K562 (cell line): ENCODE data around the gene CHERP. TPM values are rescaled to one million over a fixed set of nuclear protein-coding genes. Genes with fewer than 3 reads are reported as not detected.
A peak's percentile ranks its signal among the peaks of the same experiment; 100 is the strongest.

Source experiments
- ETS2 ChIP-seq: IDR thresholded peaks from 2 replicates; pipeline ENCODE4 v1.6.1; 2016; ENCODE audit warnings: borderline replicate concordance, missing genetic modification characterization, mild to moderate bottlenecking, moderate library complexity, missing compliant biosample characterization; ENCODE audit not compliant: poor library complexity, severe bottlenecking
- FOXJ2 ChIP-seq: fragments of 200-800 bp; sonication (Bioruptor generic); IDR thresholded peaks from 2 replicates; pipeline ENCODE4 v1.6.1; 2016; ENCODE audit warnings: missing genetic modification characterization, missing compliant biosample characterization
- HDAC2 ChIP-seq: fragments of 450-650 bp; IDR thresholded peaks from 2 replicates; pipeline ENCODE4 v1.6.1; 2016; ENCODE audit warnings: mild to moderate bottlenecking
- JUNB ChIP-seq: fragments of 450-650 bp; formaldehyde crosslinking; conservative IDR thresholded peaks from 2 replicates; pipeline ENCODE4 v1.4.0; 2020; ENCODE audit warnings: mild to moderate bottlenecking
- LARP7 ChIP-seq: fragments of 450-650 bp; IDR thresholded peaks from 2 replicates; pipeline ENCODE4 v1.6.1; 2016
- MLLT1 ChIP-seq, 2 experiments: fragments of 450-650 bp; IDR thresholded peaks; 2 replicates each; pipeline ENCODE4 v1.6.1; 2016
- SMAD4 ChIP-seq: fragments of 250-450 bp; sonication (Bioruptor Pico); conservative IDR thresholded peaks from 2 replicates; pipeline ENCODE4 v1.8.0; 2021; ENCODE audit warnings: inconsistent platforms, mild to moderate bottlenecking, moderate library complexity
- SNIP1 ChIP-seq: fragments of 450-650 bp; IDR thresholded peaks from 2 replicates; pipeline ENCODE4 v1.7.1; 2017; ENCODE audit warnings: low read depth, mild to moderate bottlenecking
- SREBF1 ChIP-seq: fragments of 150-350 bp; IDR thresholded peaks from 2 replicates; pipeline ENCODE4 v1.6.1; 2014; ENCODE audit warnings: antibody characterized with exemption, low read depth, low read length, borderline replicate concordance
- ZBTB40 ChIP-seq, 2 experiments: fragments of 450-650 bp in 1 of 2; sonication (generic) in 1 of 2; formaldehyde crosslinking in 1 of 2; IDR thresholded peaks; 2 replicates each; pipeline versions ENCODE4 v1.7.1 to v1.9.0; 2016 to 2022; ENCODE audit warnings: inconsistent platforms in 1 of 2, mild to moderate bottlenecking in 1 of 2, missing genetic modification reagents in 1 of 2
- ZNF232 ChIP-seq: sonication (generic); formaldehyde crosslinking; IDR thresholded peaks from 2 replicates; pipeline ENCODE4 v1.8.0; 2022; ENCODE audit warnings: mild to moderate bottlenecking, missing genetic modification reagents
- ZNF583 ChIP-seq: fragments of 250-450 bp; sonication (Bioruptor Pico); IDR thresholded peaks from 2 replicates; pipeline ENCODE4 v1.4.0; 2020
- ZNF668 ChIP-seq: fragments of 250-450 bp; sonication (Bioruptor Pico); IDR thresholded peaks from 2 replicates; pipeline ENCODE4 v1.8.0; 2022; ENCODE audit warnings: mild to moderate bottlenecking, inconsistent platforms
- ZNF780A ChIP-seq: fragments of 250-450 bp; sonication (Bioruptor Pico); IDR thresholded peaks from 2 replicates; pipeline ENCODE4 v1.5.0; 2021; ENCODE audit warnings: mild to moderate bottlenecking
- polyA plus RNA-seq, 8 experiments: library from polyadenylated mRNA; depleted of rRNA in 4 of 8; stranded (reverse) in 5 of 8; unstranded in 3 of 8; fragments of >200 nt; fragmentation: Nextera tagmentation in 2 of 8; fragmentation: Illumina TruSeq in 1 of 8; extraction: Ambion mirVana in 2 of 8; extraction: Trizol in 1 of 8; gene quantifications; 2 replicates each; pipeline versions ENCODE4 v1.2.1 to v1.2.3, GENCODE V29; 2011 to 2014; ENCODE audit warnings: inconsistent platforms in 1 of 8, missing spikeins in 1 of 8
- total RNA-seq, 7 experiments: library from RNA; depleted of rRNA in 6 of 7; stranded (reverse); fragments of >200 nt in 6 of 7; fragmentation: Illumina TruSeq in 2 of 7; extraction: Trizol in 2 of 7; gene quantifications; 2 replicates each; pipeline versions ENCODE4 v1.2.1 to v1.2.3, GENCODE V29; 2011 to 2021; ENCODE audit warnings: low replicate concordance in 1 of 7
- TF ChIP-seq, protein P1 (sequence below): fragments of 450-650 bp; conservative IDR thresholded peaks from 2 replicates; pipeline ENCODE4 v1.6.1; 2016; ENCODE audit warnings: missing genetic modification characterization, low read depth, mild to moderate bottlenecking, missing compliant biosample characterization, moderate library complexity
- TF ChIP-seq, protein P2 (sequence below), 3 experiments: fragments of 200-800 bp in 1 of 3; sonication (Bioruptor generic) in 1 of 3; sonication (generic) in 1 of 3; formaldehyde crosslinking in 1 of 3; IDR thresholded peaks; 2 replicates each; pipeline versions ENCODE4 v1.6.1 to v1.8.0; 2016 to 2022; ENCODE audit warnings: mild to moderate bottlenecking in 2 of 3, missing compliant biosample characterization in 2 of 3, missing genetic modification characterization in 2 of 3, missing genetic modification reagents in 1 of 3

Gene CHERP
- total and polyA plus RNA-seq, 9 of the 15 experiments (the other 6 are each of a cell fraction or from before 2014, with no cell fraction given): 0.60 to 85.1 (median 7.8) TPM

DNA sequence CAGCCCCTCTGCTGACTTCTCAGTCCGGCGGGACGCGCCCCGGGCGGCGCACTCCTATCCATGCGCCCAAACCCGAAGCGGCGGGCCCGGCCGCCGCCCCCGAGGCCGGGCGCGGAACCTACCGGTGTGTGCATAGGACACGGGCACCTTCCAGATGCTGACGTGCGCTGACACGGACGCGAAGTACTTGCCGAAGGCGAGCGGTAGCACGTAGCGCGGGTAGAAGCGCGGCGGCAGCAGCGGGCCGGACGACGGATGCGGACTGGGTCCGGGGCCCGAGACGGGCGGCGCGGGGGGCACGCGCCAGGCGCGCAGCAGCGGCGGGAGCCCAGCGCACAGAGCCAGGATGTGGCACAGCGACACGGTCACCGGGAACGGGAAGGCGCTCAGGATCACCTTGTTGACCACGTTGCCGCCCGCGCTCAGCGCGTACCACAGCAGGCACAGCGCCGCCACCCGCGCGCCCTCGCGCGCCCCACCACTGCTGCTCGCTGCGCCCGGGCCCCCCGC is 29.6 kb upstream of the CHERP start (continued):
- TF ChIP-seq ZBTB40 (IDR thresholded peaks at IDR 0.05) (no peak), ZBTB40 (CRISPR knock-in tag; IDR thresholded peaks at IDR 0.05) (no peak), ZNF668 (no peak), ZNF583 (CRISPR knock-in tag) (no peak), SREBF1 (no peak), SMAD4 (peak; percentile 61), MLLT1 (IDR thresholded peaks at IDR 0.05) (no peak), FOXJ2 (tag) (no peak), SNIP1 (no peak), ZNF232 (CRISPR knock-in tag) (no peak), ZNF780A (CRISPR knock-in tag) (no peak), HDAC2 (no peak), JUNB (CRISPR knock-in tag) (no peak), ETS2 (tag) (no peak), LARP7 (no peak)
- TF ChIP-seq, protein P1, sequence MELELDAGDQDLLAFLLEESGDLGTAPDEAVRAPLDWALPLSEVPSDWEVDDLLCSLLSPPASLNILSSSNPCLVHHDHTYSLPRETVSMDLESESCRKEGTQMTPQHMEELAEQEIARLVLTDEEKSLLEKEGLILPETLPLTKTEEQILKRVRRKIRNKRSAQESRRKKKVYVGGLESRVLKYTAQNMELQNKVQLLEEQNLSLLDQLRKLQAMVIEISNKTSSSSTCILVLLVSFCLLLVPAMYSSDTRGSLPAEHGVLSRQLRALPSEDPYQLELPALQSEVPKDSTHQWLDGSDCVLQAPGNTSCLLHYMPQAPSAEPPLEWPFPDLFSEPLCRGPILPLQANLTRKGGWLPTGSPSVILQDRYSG (tag): no peak
- TF ChIP-seq, protein P2, sequence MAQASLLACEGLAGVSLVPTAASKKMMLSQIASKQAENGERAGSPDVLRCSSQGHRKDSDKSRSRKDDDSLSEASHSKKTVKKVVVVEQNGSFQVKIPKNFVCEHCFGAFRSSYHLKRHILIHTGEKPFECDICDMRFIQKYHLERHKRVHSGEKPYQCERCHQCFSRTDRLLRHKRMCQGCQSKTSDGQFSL (CRISPR knock-in tag; IDR thresholded peaks at IDR 0.05): peak; percentile 36; the same call in 1 of the 2 replicates
- TF ChIP-seq, protein P2 (tag; IDR thresholded peaks at IDR 0.05): no peak
